Ovary (tissue), 3 donors: ENCODE measurements around the gene ATP5MC3.

Source experiments
- EP300 ChIP-seq: sonication (generic); formaldehyde crosslinking; IDR thresholded peaks from one replicate; pipeline ENCODE4 v1.6.1; 2017; ENCODE audit warnings: antibody characterized with exemption
- POLR2A ChIP-seq: fragments of 450-650 bp; IDR thresholded peaks from one replicate; pipeline ENCODE4 v1.6.1; 2017; ENCODE audit warnings: antibody characterized with exemption, mild to moderate bottlenecking, moderate library complexity
- TF ChIP-seq, protein P1 (sequence below), 3 donors: fragments of 450-650 bp in 2 of 3; fragments of 200-600 bp in 1 of 3; IDR thresholded peaks; one replicate each; pipeline versions ENCODE4 v1.5.1 to v1.8.0; 2016 to 2022; ENCODE audit warnings: antibody characterized with exemption in 3 of 3, mild to moderate bottlenecking in 1 of 3
- donor health status: DM: no; HTN: no; CAD: no.

DNA sequence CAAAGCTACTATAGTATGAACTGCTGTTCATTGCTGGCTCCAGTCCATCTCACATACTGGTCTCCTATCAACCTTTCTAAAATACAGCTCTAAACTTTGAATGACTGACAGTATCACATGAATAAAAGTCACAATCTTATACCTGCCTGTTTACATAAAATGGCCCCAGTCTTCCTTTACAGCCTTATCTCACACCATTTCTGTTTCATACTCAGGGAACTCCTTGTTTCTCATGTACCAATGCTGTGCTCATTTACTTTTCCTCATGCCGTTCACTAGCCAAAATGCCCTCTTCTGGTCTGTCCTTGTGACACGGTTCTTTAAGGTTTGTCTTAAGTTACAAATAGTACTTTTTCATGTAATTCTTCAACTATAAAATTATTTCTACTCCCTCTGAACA lies 6.2 kb downstream of the ATP5MC3 start:
- TF ChIP-seq, protein P1, sequence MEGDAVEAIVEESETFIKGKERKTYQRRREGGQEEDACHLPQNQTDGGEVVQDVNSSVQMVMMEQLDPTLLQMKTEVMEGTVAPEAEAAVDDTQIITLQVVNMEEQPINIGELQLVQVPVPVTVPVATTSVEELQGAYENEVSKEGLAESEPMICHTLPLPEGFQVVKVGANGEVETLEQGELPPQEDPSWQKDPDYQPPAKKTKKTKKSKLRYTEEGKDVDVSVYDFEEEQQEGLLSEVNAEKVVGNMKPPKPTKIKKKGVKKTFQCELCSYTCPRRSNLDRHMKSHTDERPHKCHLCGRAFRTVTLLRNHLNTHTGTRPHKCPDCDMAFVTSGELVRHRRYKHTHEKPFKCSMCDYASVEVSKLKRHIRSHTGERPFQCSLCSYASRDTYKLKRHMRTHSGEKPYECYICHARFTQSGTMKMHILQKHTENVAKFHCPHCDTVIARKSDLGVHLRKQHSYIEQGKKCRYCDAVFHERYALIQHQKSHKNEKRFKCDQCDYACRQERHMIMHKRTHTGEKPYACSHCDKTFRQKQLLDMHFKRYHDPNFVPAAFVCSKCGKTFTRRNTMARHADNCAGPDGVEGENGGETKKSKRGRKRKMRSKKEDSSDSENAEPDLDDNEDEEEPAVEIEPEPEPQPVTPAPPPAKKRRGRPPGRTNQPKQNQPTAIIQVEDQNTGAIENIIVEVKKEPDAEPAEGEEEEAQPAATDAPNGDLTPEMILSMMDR (IDR thresholded peaks at IDR 0.05), result no peak
- TF ChIP-seq POLR2A, result no peak
- TF ChIP-seq EP300, result no peak
